ENCODE results near the gene IGFBP1. TPM values are rescaled to one million over a fixed set of nuclear protein-coding genes. Genes with fewer than 3 reads are reported as not detected.
A peak's percentile ranks its signal among the peaks of the same experiment; 100 is the strongest.

The IGFBP1 gene
- total RNA-seq, 6 experiments from 2014 or later, result not detected

DNA sequence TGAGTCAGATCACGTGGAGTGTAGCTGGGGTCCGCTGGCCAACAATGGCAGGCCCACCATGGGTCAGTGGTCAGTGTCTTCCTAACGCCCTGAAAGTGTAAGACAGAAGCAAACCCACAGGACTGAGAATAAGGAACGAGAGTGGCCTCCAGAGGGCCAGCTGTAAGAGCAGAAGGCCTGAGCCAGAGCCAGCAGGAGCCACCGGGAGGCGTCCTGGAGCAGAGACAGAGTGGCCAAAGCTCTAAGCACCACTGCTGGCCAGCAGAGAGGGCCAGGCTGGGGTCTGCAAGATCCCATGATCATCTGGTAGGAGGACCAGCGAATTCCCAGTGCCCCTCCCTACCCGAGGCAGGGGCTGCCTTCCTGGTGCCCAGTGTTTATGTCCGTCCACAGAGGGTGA, 24.6 kb upstream of the IGFBP1 start:
- Mint-ChIP-seq H3K4me1 (ENCODE audit: low read depth) (peaks cover 7% of the 10 kb centered on the region), H3K27me3 (ENCODE audit: insufficient read depth) (peaks cover 26% of the 10 kb centered on the region), H3K27ac (no peak overlapping the region), H3K36me3 (ENCODE audit: low read depth) (peaks cover 5% of the 10 kb centered on the region; the same call in 1 of the 2 replicates), H3K9me3 (no peaks in the 10 kb centered on the region), H3K4me3 (no peak overlapping the region)
- TF ChIP-seq, protein P1, sequence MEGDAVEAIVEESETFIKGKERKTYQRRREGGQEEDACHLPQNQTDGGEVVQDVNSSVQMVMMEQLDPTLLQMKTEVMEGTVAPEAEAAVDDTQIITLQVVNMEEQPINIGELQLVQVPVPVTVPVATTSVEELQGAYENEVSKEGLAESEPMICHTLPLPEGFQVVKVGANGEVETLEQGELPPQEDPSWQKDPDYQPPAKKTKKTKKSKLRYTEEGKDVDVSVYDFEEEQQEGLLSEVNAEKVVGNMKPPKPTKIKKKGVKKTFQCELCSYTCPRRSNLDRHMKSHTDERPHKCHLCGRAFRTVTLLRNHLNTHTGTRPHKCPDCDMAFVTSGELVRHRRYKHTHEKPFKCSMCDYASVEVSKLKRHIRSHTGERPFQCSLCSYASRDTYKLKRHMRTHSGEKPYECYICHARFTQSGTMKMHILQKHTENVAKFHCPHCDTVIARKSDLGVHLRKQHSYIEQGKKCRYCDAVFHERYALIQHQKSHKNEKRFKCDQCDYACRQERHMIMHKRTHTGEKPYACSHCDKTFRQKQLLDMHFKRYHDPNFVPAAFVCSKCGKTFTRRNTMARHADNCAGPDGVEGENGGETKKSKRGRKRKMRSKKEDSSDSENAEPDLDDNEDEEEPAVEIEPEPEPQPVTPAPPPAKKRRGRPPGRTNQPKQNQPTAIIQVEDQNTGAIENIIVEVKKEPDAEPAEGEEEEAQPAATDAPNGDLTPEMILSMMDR (IDR thresholded peaks at IDR 0.05), result peak; percentile 53
- no peak for DNase-seq

DNA sequence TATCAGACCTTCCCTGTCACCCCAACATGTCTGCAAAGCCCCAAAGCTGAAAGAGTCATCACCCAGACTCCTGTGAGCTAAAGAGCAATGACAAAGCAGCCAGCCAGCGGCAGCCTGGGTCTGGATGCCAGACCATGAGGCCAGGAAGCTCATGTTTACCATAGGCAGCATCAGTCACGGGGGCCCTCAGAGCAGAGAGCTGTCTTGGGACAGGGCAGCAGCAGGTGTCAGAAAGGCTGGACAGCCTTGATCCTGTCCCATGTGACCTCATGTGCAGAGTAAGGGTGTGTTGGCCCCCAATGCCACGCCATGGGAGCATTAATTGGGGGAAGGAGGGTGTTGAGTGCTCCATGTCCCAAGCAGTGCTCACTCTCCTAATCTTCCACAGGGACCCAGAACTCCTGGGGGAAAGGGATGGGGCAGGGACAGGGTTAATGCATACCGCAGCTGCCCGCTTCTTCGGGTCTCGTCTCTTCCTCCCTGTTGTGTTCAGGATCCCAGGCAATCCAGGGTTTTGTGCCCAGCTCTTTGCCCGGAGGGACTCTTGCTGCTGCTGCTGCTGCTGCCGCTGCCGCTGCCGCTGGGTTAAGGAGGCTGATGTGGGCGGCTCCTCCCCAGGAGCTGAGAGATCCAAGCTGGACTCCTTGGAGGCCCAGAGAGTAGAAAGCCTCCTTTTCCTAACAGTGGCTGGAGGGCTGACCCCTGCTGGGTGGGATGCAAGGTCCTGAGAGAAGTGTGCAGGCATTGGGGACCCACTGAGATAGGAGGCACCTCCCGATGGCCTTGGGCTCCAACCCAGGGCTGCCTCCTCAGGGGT, 22.5 kb upstream of the IGFBP1 start:
- Mint-ChIP-seq H3K9me3 (no peaks in the 10 kb centered on the region), H3K4me3 (no peak overlapping the region), H3K27ac (no peak overlapping the region), H3K36me3 (ENCODE audit: low read depth) (peaks cover 5% of the 10 kb centered on the region; the same call in 1 of the 2 replicates), H3K4me1 (ENCODE audit: low read depth) (peaks cover 14% of the 10 kb centered on the region), H3K27me3 (ENCODE audit: insufficient read depth) (peaks cover 20% of the 10 kb centered on the region)
- TF ChIP-seq, protein P1 (IDR thresholded peaks at IDR 0.05), result no peak
- peak; percentile 25 for DNase-seq

DNA sequence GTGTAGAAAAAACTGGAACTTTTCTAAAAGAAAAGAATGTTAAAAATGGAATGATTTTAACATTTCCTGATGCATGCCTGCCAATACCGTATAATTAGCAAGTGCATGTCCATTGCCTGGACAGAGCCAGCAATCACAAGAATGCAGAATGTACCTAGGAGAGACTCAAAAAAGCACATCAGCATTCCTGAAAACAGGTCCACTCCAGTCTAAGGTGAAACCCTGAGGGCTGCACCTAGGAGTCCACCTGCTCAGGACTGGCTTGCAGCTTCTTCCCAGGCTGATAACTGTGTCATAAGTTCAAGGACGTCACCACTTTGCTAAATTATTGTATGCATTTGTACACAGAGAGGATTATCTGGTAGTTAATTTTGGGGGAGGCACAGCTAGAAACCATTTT, 20.8 kb upstream of the IGFBP1 start:
- peaks cover 14% of the 10 kb centered on the region for H3K4me1 Mint-ChIP-seq (ENCODE audit: low read depth)
- DNase-seq, result no peak
- no peak overlapping the region for H3K4me3 Mint-ChIP-seq
- H3K36me3 Mint-ChIP-seq (ENCODE audit: low read depth), result peaks cover 5% of the 10 kb centered on the region; the same call in 1 of the 2 replicates
- H3K9me3 Mint-ChIP-seq, result no peaks in the 10 kb centered on the region
- peaks cover 16% of the 10 kb centered on the region for H3K27me3 Mint-ChIP-seq (ENCODE audit: insufficient read depth)
- TF ChIP-seq, protein P1 (IDR thresholded peaks at IDR 0.05), result no peak
- no peak overlapping the region for H3K27ac Mint-ChIP-seq

DNA sequence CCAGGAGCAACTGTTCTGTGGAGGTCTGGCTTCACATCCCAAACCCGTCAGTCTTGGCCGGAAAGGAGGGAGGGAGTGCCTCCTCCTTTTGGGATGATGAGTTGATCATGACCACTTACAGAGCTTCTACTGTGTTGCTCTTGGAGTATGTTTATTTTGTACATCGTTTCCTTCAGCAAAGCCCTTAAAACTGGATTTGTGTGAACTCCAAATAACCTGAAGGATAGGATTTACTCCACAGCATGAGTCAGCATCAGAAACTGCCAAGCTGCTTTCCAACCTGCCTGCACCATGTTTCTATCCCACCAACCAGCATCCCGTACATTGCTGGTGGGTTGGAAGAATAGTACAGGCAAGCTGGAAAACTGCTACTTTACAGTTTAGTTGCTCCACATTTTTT, 18.9 kb upstream of the IGFBP1 start:
- Mint-ChIP-seq H3K27ac (no peak overlapping the region), H3K4me3 (no peak overlapping the region), H3K9me3 (no peaks in the 10 kb centered on the region), H3K27me3 (ENCODE audit: insufficient read depth) (peaks cover 4% of the 10 kb centered on the region), H3K36me3 (ENCODE audit: low read depth) (peaks cover 5% of the 10 kb centered on the region; the same call in 1 of the 2 replicates), H3K4me1 (ENCODE audit: low read depth) (peaks cover 20% of the 10 kb centered on the region)
- TF ChIP-seq, protein P1 (IDR thresholded peaks at IDR 0.05), result no peak
- peak; percentile 43 for DNase-seq

DNA sequence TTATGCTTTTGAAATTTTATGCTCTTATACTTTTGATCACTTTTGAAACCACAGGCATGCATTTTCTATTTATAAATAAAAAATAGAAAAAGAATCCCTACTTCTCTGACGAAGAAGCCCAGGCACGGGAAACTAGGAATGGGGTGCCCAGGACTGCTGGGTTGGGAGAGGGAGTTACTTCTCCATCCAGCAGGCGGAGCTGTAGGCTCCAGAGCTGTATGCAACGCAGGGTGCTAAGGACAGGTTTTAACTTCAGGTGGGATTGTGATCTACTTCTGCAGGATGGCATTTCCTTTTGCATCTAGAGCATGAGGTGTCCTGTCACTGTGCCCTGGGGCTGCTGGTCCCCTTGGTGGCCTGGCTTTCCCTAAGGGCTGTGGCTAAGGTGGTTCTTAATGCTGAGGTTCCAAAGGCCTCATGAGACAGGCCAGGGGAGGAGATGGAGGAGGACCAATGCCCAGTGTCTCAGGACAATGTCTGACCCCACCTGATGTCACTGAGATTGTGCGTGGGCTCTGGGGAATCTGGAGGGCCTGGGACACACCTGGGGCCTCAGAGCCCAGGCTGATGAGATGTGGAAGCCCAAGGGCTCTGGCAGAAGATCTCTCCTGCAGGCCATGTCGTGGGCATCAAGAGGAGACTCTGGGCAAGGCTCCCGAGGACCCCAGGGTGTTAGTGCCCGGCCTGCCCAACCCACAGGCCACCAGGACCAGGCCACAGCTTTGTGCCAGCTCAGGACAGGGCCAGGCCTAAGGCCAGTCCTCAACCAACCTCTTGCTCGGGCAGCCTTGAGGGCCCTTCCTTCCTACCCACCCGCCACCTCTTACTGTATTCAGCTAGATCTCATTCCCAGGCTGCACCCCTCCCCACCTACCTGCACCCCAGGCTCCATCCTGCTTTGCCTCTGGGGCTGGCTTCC, 15.9 kb upstream of the IGFBP1 start:
- peaks cover 9% of the 10 kb centered on the region; the same call in 1 of the 2 replicates for H3K36me3 Mint-ChIP-seq (ENCODE audit: low read depth)
- H3K9me3 Mint-ChIP-seq, result peaks cover 2% of the 10 kb centered on the region; the same call in 1 of the 2 replicates
- no peak for DNase-seq
- no peaks in the 10 kb centered on the region; the same call in 1 of the 2 replicates for H3K27me3 Mint-ChIP-seq (ENCODE audit: insufficient read depth)
- TF ChIP-seq, protein P1 (IDR thresholded peaks at IDR 0.05), result peak; percentile 76
- peaks cover 31% of the 10 kb centered on the region for H3K4me1 Mint-ChIP-seq (ENCODE audit: low read depth)
- no peak overlapping the region for H3K4me3 Mint-ChIP-seq
- no peak overlapping the region for H3K27ac Mint-ChIP-seq
